Measurements from ENCODE around the gene PTCD2.

The PTCD2 gene, protein sequence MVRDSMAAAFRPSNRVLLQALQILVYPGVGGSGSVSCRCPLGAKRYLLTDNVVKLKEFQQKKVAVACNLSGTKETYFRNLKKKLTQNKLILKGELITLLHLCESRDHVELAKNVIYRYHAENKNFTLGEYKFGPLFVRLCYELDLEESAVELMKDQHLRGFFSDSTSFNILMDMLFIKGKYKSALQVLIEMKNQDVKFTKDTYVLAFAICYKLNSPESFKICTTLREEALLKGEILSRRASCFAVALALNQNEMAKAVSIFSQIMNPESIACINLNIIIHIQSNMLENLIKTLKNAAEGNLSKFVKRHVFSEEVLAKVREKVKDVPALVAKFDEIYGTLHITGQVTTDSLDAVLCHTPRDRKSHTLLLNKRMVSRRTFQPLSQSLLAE

DNA sequence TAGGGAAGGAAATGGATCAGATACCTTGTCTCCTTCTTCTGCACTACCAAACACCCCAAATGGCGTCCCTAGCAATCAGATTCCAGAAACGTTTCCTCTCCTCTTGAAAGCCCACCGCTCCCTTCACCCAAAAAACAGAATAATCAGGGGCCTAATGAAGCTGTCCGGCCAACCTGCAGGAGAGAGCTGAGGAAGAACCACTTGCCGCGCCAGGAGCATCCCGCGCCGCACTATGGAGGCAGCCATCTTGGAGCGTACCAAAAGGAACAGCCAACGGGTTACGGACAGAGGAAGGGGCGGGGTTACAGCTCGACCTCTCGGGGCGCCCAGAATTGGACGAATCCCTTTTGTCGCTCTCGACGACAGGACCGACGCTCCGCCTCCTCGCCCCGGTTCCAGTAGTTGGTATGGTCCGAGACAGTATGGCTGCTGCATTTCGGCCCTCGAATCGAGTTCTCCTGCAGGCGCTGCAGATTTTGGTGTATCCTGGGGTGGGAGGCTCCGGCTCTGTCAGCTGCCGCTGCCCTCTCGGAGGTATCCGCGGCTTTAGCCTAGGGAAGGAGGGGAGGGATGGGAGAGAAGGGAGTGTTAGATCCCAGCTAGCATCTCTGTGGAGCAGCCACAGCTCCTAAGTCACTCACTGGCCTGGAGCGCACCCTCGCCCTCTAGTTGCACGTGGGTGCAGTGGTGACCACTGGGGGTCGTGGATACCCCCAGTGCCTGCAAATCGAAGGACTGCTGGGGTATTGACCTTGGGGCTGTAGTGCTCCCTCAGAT, at the start of gene PTCD2, which contains the start of gene MRPS27:
Gene PTCD2 (plus strand): TSS at position 398 of the 777 bp plus-strand sequence. CDS start 10 bp downstream, at position 408.
Gene MRPS27 (minus strand): TSS at position 265 of the 777 bp plus-strand sequence. CDS start 19 bp downstream, at position 246.
- peak; percentile 98 for DNase-seq

DNA sequence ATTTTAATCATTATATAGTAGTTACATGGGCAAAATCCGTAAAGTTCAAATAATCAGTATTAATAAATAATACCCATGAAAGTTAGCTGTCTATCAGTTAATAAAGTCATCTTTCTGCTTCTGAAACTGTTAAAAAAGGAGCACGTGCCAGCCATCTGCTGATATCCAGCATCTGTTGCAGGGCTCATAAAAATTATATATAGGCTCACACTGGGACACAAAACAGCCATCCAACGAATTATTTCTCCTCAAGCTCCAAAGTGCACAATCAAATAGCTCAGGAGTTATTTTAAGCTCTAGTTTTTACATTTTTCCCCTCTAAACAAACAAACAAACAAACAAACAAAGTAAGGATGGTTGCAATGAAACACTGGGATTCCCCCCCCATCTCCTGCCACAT, 48.5 kb upstream of the PTCD2 start:
- DNase-seq: no peak

- DNase-seq: no peak
Measured at GRCh38 chr5:72272398-72272797, 47.8 kb upstream of the PTCD2 start.

- DNase-seq: no peak
Measured at GRCh38 chr5:72273547-72273946, 46.6 kb upstream of the PTCD2 start.

DNA sequence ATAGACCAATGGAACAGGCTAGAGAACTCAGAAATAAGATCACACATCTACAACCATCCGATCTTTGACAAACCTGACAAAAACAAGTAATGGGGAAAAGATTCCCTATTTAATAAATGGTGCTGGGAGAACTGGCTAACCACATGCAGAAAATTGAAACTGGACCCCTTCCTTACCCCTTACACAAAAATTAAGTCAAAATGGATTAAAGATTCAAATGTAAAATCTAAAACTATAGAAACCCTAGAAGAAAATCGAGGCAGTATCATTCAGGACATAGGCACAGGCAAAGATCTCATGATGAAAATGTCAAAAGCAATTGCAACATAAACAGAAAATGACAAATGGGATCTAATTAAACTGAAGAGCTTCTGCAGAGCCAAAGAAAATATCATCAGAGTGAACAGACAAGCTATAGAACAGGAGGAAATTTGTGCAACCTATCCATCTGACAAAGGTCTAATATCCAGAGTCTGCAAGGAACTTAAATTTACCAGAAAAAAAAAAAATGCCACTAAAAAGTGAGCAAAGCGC, 43.9 kb upstream of the PTCD2 start:
- no peak for DNase-seq

GRCh38 chr5:72280581-72281069, 39.5 kb upstream of the PTCD2 start:
- DNase-seq: peak; percentile 56

DNA sequence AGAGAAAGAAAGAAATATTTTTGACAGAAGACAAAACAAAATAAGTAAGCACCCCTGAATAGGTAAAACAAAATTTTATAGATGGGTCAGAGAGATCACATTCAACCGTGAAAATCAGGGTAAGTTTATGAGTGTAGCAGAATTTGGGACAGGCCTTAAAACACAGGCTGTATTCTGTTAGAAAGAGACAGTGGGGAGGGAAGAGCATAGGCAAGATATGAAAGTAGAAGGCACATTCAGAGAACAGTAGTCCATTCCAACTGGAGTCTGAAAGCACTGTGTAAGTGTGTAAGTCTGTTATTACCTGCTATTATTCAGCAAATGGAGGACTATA, 38.8 kb upstream of the PTCD2 start:
- DNase-seq: no peak

DNA sequence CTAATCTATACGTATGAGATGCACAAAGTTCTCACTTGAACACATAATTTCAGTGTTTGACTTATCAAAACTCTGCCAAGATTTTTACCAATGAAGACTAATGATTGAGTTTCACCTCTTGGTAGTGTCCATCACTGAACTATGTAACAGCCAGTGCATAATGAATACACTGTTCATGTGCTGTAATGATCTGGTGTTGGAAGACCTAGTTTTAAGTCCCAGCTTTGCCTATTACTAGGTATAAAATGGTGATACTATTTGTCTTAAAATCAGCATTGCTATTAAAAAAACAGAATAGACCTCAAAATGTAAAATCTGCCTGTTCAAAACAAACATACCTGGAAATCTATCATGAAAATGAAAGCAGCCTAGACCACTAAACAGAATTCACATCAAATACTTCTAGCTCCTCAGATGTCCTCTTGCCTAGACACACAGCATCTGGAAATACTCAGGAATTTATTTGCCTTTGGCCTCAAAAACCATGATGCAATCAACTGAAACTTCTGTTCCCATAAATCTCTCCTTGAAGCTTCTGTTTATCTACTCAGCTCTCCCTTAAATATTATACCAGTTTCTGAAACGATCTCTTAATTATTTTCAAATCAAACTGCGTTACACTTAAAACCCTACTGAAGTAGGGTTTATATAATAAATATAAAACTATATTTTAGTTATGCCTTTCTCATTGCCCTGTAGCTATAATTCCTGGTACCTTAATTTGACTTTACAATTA, 38.2 kb upstream of the PTCD2 start:
- peak; percentile 26 for DNase-seq

DNA sequence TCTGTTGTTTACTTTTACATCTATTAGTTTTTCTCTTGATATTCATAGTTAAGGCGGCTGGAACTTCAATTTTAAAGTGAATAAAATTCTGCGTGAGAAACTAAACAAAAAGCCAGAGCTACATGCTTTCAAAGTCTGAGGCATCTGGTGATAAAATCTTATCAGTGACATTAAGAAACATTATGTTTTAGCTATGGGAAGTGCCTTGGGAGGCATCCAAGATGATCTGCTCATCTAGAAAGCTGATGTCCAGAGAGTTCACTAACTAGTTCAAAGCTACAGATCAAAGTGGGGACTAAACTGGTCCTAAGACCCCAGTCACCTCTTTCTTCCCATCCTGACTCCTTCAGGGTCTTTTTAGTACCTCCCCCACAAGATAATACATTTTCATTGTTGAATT, 37.3 kb upstream of the PTCD2 start:
- DNase-seq: no peak

- no peak for DNase-seq
Measured at GRCh38 chr5:72283358-72283757, 36.8 kb upstream of the PTCD2 start.

- no peak for DNase-seq
Measured at GRCh38 chr5:72284559-72285423, 35.4 kb upstream of the PTCD2 start.

- DNase-seq: no peak
Measured at GRCh38 chr5:72285424-72285821, 34.8 kb upstream of the PTCD2 start.

DNA sequence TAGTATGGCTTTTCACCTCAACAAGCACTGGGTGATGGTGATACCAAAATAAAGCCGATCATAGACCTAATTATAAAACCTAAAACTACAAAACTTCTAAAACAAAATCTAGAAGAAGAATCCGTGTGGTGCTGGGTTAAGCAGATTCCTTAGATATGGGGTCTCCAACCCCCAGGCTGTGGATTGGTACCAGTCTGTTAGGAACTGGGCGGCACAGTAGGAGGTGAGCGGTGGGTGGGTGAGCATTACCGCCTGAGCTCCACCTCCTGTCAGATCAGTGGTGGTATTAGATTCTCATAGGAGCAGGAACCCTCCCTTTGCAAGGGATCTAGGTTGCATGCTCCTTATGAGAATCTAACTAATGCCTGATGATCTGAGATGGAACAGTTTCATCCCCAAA, 33.4 kb upstream of the PTCD2 start:
- DNase-seq: no peak

DNA sequence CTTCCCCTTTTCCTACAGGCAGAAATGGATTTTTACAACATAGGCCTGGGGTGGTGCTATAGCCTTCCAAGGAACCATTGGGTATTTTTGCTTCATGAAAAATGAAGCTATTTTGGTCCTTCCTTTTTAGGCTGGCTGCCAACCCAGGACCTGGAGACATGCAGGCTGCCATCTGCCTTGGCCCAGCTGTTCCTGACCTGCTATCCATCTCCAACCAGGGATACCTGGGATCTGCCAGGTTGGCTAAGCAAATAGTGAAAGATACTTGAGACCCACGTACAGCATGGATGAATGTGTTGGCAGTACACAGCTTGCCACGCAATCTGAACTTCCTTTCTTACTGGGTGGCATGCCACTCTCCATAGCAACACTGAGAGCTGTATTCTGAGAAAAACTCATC, 31.2 kb upstream of the PTCD2 start:
- DNase-seq: no peak

GRCh38 chr5:72290356-72291133, 29.6 kb upstream of the PTCD2 start:
- DNase-seq: no peak

GRCh38 chr5:72291601-72292000, 28.6 kb upstream of the PTCD2 start:
- peak; percentile 79 for DNase-seq

DNA sequence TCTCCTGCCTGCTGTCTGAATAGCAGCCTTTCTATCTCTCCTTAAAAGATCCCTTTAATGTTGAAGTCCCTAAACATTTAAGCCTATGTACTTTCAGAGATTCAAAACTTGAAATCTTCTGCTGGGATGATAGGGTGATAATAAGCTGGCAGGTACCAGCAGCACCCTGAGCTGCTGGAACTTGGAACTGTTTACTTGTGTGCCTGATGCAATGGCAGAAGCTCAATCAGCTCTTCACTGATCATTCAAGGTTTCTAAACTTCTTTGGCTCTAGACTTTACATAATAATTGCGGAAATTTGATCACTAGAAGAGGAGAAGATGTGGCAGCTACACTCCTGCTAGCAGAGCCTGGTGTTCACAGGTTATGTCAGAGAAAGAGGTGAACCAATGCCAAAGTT, 27.8 kb upstream of the PTCD2 start:
- no peak for DNase-seq

DNA sequence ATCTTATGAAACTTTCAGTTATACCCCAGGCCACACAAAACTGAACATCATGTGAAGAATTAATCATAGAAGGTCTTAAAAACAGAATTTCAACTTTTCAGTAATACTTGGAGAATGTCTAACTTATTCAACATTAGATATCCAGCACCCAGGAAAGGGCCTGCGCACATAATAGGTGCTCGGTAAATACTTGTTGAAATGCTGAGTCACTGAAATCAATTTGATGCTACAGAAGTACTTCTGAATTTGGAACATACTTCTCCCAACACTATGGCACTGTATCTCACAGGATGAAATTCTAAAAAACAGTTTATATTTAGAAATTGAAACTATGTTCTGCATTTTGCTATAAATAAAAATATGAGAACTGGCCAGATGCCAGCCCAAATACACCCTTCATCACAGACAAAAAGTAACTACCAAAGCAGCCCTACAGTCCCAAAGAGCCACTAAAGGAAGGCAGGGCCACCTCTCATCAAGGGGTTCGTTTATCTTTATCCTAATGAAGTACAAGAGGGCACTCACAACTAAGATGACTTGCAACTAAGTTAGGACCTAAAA, 26.6 kb upstream of the PTCD2 start:
- no peak for DNase-seq

GRCh38 chr5:72294473-72294872, 25.7 kb upstream of the PTCD2 start:
- no peak for DNase-seq

DNA sequence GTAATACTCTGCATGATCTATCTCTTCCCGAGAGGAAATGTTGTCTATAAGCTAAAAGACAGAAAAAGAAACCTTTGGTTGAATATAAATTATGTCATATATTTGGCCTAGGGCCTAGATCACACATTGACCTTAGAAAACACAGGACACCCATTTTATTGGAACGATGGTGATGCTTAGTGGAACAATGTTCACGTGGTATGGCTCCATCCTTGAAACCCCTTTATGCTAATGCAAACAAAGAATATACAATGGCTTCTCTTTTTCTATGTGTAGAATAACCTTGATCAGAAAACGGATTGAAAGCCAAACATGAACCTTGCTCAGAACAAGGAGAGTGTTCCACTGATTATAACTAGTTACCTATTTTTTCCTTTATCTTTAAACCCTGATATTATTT, 24.6 kb upstream of the PTCD2 start:
- no peak for DNase-seq

- DNase-seq: no peak
Measured at GRCh38 chr5:72296256-72296655, 23.9 kb upstream of the PTCD2 start.
